KMS-11 (cell line): ENCODE data around the gene NADSYN1.

ENCODE experiments used
- H2AFZ ChIP-seq: fragments of 200-600 bp; sonication (generic); 2 replicates; pipeline ENCODE4 v1.6.1; 2016; ENCODE audit warnings: antibody characterized with exemption, mixed run types, low read depth
- H3K27ac ChIP-seq: fragments of 200-600 bp; sonication (generic); 2 replicates; pipeline ENCODE4 v1.6.1; 2016; ENCODE audit warnings: mild to moderate bottlenecking, mixed run types
- H3K27me3 ChIP-seq: fragments of 200-600 bp; sonication (generic); 2 replicates; pipeline ENCODE4 v1.6.1; 2017; ENCODE audit warnings: mild to moderate bottlenecking, low read depth, mixed run types, moderate library complexity; ENCODE audit not compliant: insufficient read depth
- H3K36me3 ChIP-seq: fragments of 200-600 bp; sonication (generic); 2 replicates; pipeline ENCODE4 v1.6.1; 2017; ENCODE audit warnings: mild to moderate bottlenecking, mixed run types; ENCODE audit not compliant: insufficient read depth
- H3K4me1 ChIP-seq: fragments of 200-600 bp; sonication (generic); 2 replicates; pipeline ENCODE4 v1.6.1; 2016; ENCODE audit warnings: mild to moderate bottlenecking, low read depth, mixed run types; ENCODE audit not compliant: poor library complexity, severe bottlenecking
- H3K4me2 ChIP-seq: fragments of 200-600 bp; sonication (generic); 2 replicates; pipeline ENCODE4 v1.7.0; 2016; ENCODE audit warnings: mild to moderate bottlenecking, mixed run types
- H3K4me3 ChIP-seq: fragments of 200-600 bp; sonication (generic); IDR thresholded peaks from 2 replicates; pipeline ENCODE4 v1.6.1; 2017; ENCODE audit warnings: low read depth, low read length, mixed read lengths; ENCODE audit not compliant: insufficient read depth
- H3K79me2 ChIP-seq: fragments of 200-600 bp; sonication (generic); 2 replicates; pipeline ENCODE4 v1.6.1; 2016; ENCODE audit warnings: low read depth, mixed run types; ENCODE audit not compliant: insufficient read depth
- H3K9ac ChIP-seq: fragments of 200-600 bp; sonication (generic); 2 replicates; pipeline ENCODE4 v1.6.1; 2016; ENCODE audit warnings: mild to moderate bottlenecking, mixed run types
- H4K20me1 ChIP-seq: fragments of 200-600 bp; sonication (generic); 2 replicates; pipeline ENCODE4 v1.6.1; 2016; ENCODE audit warnings: mild to moderate bottlenecking, mixed run types; ENCODE audit not compliant: insufficient read depth
- TF ChIP-seq, protein P1 (sequence below): fragments of 200-600 bp; sonication (generic); conservative IDR thresholded peaks from 2 replicates; pipeline ENCODE4 v1.6.1; 2017; ENCODE audit warnings: low read depth, mild to moderate bottlenecking, antibody characterized with exemption, low read length, moderate library complexity, mixed read lengths

The NADSYN1 gene

DNA sequence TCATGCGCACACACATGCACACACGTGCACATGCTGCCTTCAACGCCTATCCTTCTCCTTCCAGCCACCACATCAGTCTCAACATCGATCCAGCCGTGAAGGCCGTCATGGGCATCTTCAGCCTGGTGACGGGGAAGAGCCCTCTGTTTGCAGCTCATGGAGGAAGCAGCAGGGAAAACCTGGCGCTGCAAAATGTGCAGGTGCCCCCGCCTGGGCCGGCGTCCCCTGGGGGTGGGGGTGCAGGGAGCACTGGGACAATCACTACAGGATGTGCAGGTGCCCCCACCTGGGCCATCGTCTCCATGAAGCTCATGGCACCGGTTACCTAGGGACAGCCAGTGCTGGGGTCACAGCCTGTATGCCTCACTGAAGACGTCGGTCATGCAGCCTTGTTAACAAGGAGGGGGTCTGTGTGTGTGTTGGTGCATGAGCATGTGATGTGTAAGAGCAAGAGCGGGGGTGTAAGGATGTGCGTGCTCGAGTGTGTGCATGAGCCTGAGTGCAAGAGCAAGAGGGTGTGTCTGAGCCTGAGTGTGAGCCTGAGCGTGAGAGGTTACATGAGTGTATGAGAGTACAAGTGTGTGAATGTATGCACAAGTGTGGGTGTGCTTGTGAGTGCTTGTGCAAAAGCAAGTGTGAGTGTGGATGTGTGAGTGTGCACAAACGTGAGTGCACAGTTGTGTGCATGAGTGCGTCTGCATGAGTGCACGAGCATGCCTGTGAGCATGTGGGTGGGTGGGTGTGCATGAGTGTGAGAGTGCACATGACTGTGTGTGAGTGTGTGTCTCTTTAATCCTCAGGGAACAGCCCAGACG, 31.5 kb downstream of the NADSYN1 start:
- no peaks in the 10 kb centered on the region for H4K20me1 ChIP-seq
- no peak overlapping the region for H3K9ac ChIP-seq
- H3K36me3 ChIP-seq, result no peaks in the 10 kb centered on the region

DNA sequence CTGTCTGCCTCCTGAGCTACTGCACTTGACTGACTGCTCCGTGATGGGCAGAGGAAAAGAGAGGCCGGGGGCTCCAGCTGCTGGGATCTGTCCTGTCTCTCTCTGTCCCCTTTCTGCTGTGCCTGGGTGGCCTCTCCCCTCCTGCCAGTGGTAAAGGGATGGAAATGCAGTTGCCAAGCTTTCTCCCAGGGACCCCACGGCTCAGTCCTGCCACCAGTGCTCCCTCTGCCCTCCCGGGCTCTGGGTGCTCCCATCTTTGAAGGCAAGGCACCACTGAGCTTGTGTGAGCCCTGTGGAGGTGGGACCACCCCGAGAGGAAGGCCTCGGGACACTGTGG, 32.0 kb downstream of the NADSYN1 start:
- H3K9ac ChIP-seq, result no peak overlapping the region
- H2AFZ ChIP-seq, result no peak overlapping the region
- H3K4me1 ChIP-seq, result no peaks in the 10 kb centered on the region
- H3K4me3 ChIP-seq, result no peak overlapping the region
- H3K27me3 ChIP-seq, result no peaks in the 10 kb centered on the region
- no peak overlapping the region for H3K4me2 ChIP-seq
- no peaks in the 10 kb centered on the region for H3K36me3 ChIP-seq
- no peaks in the 10 kb centered on the region for H4K20me1 ChIP-seq
- no peaks in the 10 kb centered on the region for H3K79me2 ChIP-seq
- TF ChIP-seq, protein P1, sequence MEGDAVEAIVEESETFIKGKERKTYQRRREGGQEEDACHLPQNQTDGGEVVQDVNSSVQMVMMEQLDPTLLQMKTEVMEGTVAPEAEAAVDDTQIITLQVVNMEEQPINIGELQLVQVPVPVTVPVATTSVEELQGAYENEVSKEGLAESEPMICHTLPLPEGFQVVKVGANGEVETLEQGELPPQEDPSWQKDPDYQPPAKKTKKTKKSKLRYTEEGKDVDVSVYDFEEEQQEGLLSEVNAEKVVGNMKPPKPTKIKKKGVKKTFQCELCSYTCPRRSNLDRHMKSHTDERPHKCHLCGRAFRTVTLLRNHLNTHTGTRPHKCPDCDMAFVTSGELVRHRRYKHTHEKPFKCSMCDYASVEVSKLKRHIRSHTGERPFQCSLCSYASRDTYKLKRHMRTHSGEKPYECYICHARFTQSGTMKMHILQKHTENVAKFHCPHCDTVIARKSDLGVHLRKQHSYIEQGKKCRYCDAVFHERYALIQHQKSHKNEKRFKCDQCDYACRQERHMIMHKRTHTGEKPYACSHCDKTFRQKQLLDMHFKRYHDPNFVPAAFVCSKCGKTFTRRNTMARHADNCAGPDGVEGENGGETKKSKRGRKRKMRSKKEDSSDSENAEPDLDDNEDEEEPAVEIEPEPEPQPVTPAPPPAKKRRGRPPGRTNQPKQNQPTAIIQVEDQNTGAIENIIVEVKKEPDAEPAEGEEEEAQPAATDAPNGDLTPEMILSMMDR, result no peak
- no peak overlapping the region for H3K27ac ChIP-seq

More for the DNA sequence above, 31.5 kb downstream of the NADSYN1 start:
- Histone ChIP-seq H2AFZ (no peak overlapping the region), H3K79me2 (no peaks in the 10 kb centered on the region), H3K27ac (no peak overlapping the region), H3K4me2 (no peak overlapping the region), H3K4me1 (no peaks in the 10 kb centered on the region), H3K27me3 (no peaks in the 10 kb centered on the region), H3K4me3 (no peak overlapping the region)
- TF ChIP-seq, protein P1, result no peak

GRCh38 chr11:71485466-71485865, 32.5 kb downstream of the NADSYN1 start:
- Histone ChIP-seq H3K9ac (no peak overlapping the region), H3K27me3 (no peaks in the 10 kb centered on the region), H3K27ac (no peak overlapping the region), H4K20me1 (no peaks in the 10 kb centered on the region), H3K79me2 (no peaks in the 10 kb centered on the region), H3K36me3 (no peaks in the 10 kb centered on the region), H2AFZ (no peak overlapping the region), H3K4me2 (no peak overlapping the region), H3K4me1 (no peaks in the 10 kb centered on the region), H3K4me3 (no peak overlapping the region)
- TF ChIP-seq, protein P1, result no peak

DNA sequence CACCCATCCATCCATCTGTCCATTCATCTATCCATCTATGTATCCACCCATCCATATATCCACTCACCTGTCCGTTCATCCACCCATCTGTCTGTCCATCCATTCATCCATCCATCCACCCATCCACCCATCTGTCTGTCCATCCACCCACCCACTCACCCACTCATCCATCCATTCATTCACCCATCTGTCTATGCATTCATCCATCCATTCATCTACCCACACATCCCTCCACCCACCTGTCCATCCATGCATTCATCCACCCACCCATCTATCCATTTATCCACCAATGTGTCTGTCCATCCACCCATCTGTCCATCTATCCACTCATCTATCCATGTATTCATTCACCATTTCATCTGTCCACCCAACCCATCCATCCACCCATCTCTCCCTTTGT, 33.3 kb downstream of the NADSYN1 start:
- Histone ChIP-seq H3K4me1 (no peaks in the 10 kb centered on the region), H3K4me3 (no peak overlapping the region), H2AFZ (no peak overlapping the region), H3K79me2 (no peaks in the 10 kb centered on the region), H3K4me2 (no peak overlapping the region), H3K36me3 (no peaks in the 10 kb centered on the region), H3K27me3 (no peaks in the 10 kb centered on the region), H3K27ac (no peak overlapping the region), H3K9ac (no peak overlapping the region), H4K20me1 (no peaks in the 10 kb centered on the region)
- TF ChIP-seq, protein P1, result no peak
